ENCODE results near the gene UTF1.

Gene UTF1

DNA sequence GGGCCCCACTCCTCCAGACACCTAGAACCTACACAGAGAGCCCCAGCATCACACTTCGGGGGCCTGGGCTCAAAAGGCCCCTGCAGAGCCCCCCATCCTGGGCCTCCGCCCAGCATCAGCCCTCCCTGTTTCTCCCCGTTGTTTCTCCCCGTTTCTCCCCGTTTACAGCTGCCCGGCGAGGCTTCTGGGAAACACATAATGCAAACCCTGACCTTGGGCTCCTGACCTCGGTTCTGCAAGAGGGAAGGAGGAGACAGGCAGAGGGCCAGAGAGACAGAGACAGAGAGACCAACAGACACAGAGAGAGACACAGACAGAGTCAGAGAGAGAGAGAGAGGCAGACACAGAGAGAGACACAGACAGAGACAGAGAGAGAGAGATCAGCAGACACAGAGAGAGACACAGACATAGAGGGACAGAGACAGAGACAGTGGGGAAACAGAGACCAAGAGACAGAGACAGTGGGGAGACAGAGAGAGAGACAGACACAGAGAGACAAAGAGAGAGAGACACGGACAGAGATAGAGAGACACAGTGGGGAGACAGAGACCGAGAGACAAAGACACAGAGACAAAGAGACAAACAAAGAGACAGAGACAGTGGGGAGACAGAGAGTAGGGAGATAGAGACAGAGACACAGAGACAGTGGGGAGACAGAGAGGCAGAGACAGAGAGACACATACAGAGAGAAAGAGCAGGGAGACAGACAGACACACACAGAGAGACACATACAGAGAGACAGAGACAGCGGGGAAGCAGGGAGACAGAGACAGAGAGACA is 20.1 kb downstream of the UTF1 start:
- Histone ChIP-seq H3K36me3 (ENCODE audit: control insufficient read depth in 1 of 2, insufficient read depth in 2 of 2, low read length in 2 of 2) (no peaks in the 10 kb centered on the region), H2BK12ac (ENCODE audit: low read length) (no peak overlapping the region), H3K4me3 (ENCODE audit: low read depth, low read length) (no peak overlapping the region), H3K18ac (ENCODE audit: low read length) (no peak overlapping the region), H3K23ac (ENCODE audit: low read length) (no peak overlapping the region), H2AFZ (ENCODE audit: insufficient read depth, low read length, poor library complexity) (no peak overlapping the region), H4K91ac (ENCODE audit: low read depth, low read length) (no peak overlapping the region), H3K27ac (ENCODE audit: low read depth, low read length) (no peak overlapping the region), H3K27me3 (ENCODE audit: insufficient read depth, low read length) (no peaks in the 10 kb centered on the region), H4K12ac (ENCODE audit: low read depth, low read length) (no peak overlapping the region), H4K8ac (ENCODE audit: low read depth, low read length) (no peak overlapping the region), H3K14ac (ENCODE audit: low read length) (no peak overlapping the region), H3K9me3 (ENCODE audit: insufficient read depth, low read depth, low read length) (peaks cover 2% of the 10 kb centered on the region), H3K79me1 (ENCODE audit: low read length) (no peaks in the 10 kb centered on the region), H2BK5ac (ENCODE audit: low read depth, low read length, poor library complexity) (no peak overlapping the region), H2AK5ac (ENCODE audit: low read length) (no peak overlapping the region), H2BK120ac (ENCODE audit: insufficient read depth, low read length, poor library complexity) (no peak overlapping the region), H3K79me2 (ENCODE audit: control insufficient read depth, insufficient read depth, low read length, poor library complexity) (no peaks in the 10 kb centered on the region), H3K4me1 (ENCODE audit: control insufficient read depth in 1 of 2, insufficient read depth in 2 of 2, low read length in 2 of 2) (peaks cover 0 to 3% of the 10 kb centered on the region in 2 experiments), H3K9ac (ENCODE audit: low read length) (no peak overlapping the region), H3K4ac (ENCODE audit: low read depth, low read length) (no peak overlapping the region), H3K4me2 (ENCODE audit: low read length) (no peak overlapping the region)
- WGBS (ENCODE audit: extremely low coverage, insufficient coverage, insufficient read length): no CpG with 5 or more reads among the region's 11 CpGs
- DNase-seq: no peak

DNA sequence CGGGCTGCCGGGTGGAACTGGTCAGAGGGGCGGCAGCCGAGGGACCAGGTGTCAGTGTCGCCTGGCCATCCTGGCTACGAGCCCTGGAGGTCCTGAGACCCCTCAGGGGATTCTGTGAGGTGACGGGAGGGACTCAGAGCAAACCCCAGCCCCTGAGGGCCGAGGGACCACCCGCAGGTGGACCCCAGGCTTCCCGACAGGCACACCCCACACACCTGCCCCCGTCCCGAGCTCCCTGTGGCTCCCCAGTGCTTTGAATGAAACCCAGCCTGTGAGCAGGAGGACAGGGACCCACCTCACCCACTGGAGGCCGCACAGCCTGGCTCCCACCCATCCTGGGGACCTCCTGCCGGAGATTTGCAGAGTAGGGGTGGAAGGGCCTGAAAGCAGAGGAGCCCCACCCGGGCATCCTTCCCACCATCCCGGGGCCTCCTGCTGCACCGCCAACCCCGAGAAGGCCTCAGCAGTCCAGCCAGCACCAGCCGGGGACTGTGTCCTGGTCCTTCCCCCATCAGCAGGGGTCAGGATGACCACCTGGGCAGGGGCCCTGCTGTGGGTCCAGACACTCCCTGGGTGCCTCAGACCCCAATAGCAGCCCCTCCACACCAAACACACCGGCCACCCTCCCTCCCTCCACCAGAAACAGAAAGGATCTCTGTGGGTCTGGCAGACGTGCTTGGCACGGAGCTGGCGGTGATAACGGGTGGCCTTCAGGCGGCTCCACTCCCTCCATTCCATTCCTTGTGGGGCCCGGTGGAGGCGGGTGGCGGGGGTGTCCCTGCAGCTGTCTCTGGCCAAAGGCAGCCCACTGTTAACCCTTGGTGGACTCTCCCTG is 21.6 kb downstream of the UTF1 start:
- H3K4me3 ChIP-seq (ENCODE audit: low read depth, low read length): no peak overlapping the region

DNA sequence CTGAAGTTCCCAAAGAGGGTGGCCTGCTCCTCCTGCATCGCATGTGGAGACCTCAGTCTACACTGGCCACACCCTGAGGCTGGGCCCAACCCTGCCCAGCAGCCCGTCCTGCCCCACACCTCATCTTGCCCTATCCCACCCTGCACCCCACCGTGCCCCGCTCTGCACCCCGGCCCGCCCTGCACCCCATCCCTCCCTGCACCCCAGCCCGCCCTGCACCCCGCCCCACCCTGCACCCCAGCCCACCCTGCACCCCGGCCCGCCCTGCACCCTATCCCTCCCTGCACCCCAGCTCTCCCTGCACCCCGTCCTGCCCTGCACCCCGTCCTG is 22.2 kb downstream of the UTF1 start:
- Histone ChIP-seq H3K23ac (ENCODE audit: low read length) (no peak overlapping the region), H3K4me3 (ENCODE audit: low read depth, low read length) (no peak overlapping the region), H4K8ac (ENCODE audit: low read depth, low read length) (no peak overlapping the region), H3K27me3 (ENCODE audit: insufficient read depth, low read length) (no peaks in the 10 kb centered on the region), H3K27ac (ENCODE audit: low read depth, low read length) (no peak overlapping the region), H2BK5ac (ENCODE audit: low read depth, low read length, poor library complexity) (no peak overlapping the region), H4K91ac (ENCODE audit: low read depth, low read length) (no peak overlapping the region), H3K4me2 (ENCODE audit: low read length) (no peak overlapping the region), H2AFZ (ENCODE audit: insufficient read depth, low read length, poor library complexity) (no peak overlapping the region), H4K12ac (ENCODE audit: low read depth, low read length) (no peak overlapping the region), H3K36me3 (ENCODE audit: control insufficient read depth in 1 of 2, insufficient read depth in 2 of 2, low read length in 2 of 2) (no peaks in the 10 kb centered on the region), H2BK120ac (ENCODE audit: insufficient read depth, low read length, poor library complexity) (no peak overlapping the region), H3K79me1 (ENCODE audit: low read length) (no peaks in the 10 kb centered on the region), H3K18ac (ENCODE audit: low read length) (no peak overlapping the region), H2BK12ac (ENCODE audit: low read length) (no peak overlapping the region), H3K14ac (ENCODE audit: low read length) (no peak overlapping the region), H3K79me2 (ENCODE audit: control insufficient read depth, insufficient read depth, low read length, poor library complexity) (no peaks in the 10 kb centered on the region), H3K4ac (ENCODE audit: low read depth, low read length) (no peak overlapping the region), H3K9me3 (ENCODE audit: insufficient read depth, low read depth, low read length) (no peaks in the 10 kb centered on the region), H2AK5ac (ENCODE audit: low read length) (no peak overlapping the region), H3K9ac (ENCODE audit: low read length) (no peak overlapping the region), H3K4me1 (ENCODE audit: control insufficient read depth in 1 of 2, insufficient read depth in 2 of 2, low read length in 2 of 2) (peaks cover 0 to under 1% of the 10 kb centered on the region in 2 experiments)
- DNase-seq: no peak
- no CpG with 5 or more reads among the region's 12 CpGs for WGBS (ENCODE audit: extremely low coverage, insufficient coverage, insufficient read length)

More for the DNA sequence above, 21.6 kb downstream of the UTF1 start:
- H3K4me2 ChIP-seq (ENCODE audit: low read length): no peak overlapping the region
- no peak overlapping the region for H3K23ac ChIP-seq (ENCODE audit: low read length)
- H3K27ac ChIP-seq (ENCODE audit: low read depth, low read length): no peak overlapping the region
- no peaks in the 10 kb centered on the region for H3K27me3 ChIP-seq (ENCODE audit: insufficient read depth, low read length)
- H3K9me3 ChIP-seq (ENCODE audit: insufficient read depth, low read depth, low read length): no peaks in the 10 kb centered on the region
- no peaks in the 10 kb centered on the region for H3K79me1 ChIP-seq (ENCODE audit: low read length)
- no peak overlapping the region for H2AFZ ChIP-seq (ENCODE audit: insufficient read depth, low read length, poor library complexity)
- no peak overlapping the region for H4K12ac ChIP-seq (ENCODE audit: low read depth, low read length)
- no peak overlapping the region for H3K4ac ChIP-seq (ENCODE audit: low read depth, low read length)
- no peak overlapping the region for H2BK5ac ChIP-seq (ENCODE audit: low read depth, low read length, poor library complexity)
- no peak overlapping the region for H2BK12ac ChIP-seq (ENCODE audit: low read length)
- peaks cover 0 to 3% of the 10 kb centered on the region in 2 experiments for H3K4me1 ChIP-seq (ENCODE audit: control insufficient read depth in 1 of 2, insufficient read depth in 2 of 2, low read length in 2 of 2)
- H3K14ac ChIP-seq (ENCODE audit: low read length): no peak overlapping the region
- H2AK5ac ChIP-seq (ENCODE audit: low read length): no peak overlapping the region
- H2BK120ac ChIP-seq (ENCODE audit: insufficient read depth, low read length, poor library complexity): no peak overlapping the region
- no CpG with 5 or more reads among the region's 28 CpGs for WGBS (ENCODE audit: extremely low coverage, insufficient coverage, insufficient read length)
- no peaks in the 10 kb centered on the region for H3K79me2 ChIP-seq (ENCODE audit: control insufficient read depth, insufficient read depth, low read length, poor library complexity)
- no peaks in the 10 kb centered on the region for H3K36me3 ChIP-seq (ENCODE audit: control insufficient read depth in 1 of 2, insufficient read depth in 2 of 2, low read length in 2 of 2)
- H4K91ac ChIP-seq (ENCODE audit: low read depth, low read length): no peak overlapping the region
- no peak for DNase-seq
- H3K9ac ChIP-seq (ENCODE audit: low read length): no peak overlapping the region
- H4K8ac ChIP-seq (ENCODE audit: low read depth, low read length): no peak overlapping the region
- no peak overlapping the region for H3K18ac ChIP-seq (ENCODE audit: low read length)

DNA sequence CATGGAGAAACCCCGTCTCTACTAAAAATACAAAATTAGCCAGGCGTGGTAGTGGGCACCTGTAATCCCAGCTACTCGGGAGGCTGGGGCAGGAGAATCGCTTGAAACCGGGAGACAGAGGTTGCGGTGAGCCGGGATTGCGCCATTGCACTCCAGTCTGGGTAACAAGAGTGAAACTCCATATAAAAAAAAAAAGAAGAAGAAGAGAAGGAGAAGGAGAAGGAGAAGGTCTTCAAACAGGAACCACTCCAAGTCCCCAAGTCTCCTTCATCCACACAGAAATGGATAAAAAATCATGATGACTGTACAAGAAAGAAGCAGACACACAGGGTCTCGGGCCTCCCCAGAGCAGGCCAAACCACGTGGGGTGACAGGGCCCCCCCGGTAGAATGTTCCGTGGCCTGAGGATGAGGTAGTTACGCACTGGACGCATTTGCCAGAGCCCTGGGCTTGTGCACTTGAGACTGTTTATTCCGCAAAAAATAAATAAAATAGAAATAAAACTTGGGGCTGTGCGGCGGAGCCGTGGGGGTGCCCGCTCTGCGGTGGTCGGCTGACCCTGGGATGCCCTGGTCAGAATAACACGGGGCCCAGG is 23.4 kb downstream of the UTF1 start:
- no peak for DNase-seq
- H3K14ac ChIP-seq (ENCODE audit: low read length): no peak overlapping the region
- no peak overlapping the region for H3K4me2 ChIP-seq (ENCODE audit: low read length)
- H4K91ac ChIP-seq (ENCODE audit: low read depth, low read length): no peak overlapping the region
- H3K4ac ChIP-seq (ENCODE audit: low read depth, low read length): no peak overlapping the region
- no peak overlapping the region for H2BK5ac ChIP-seq (ENCODE audit: low read depth, low read length, poor library complexity)
- no peak overlapping the region for H2BK120ac ChIP-seq (ENCODE audit: insufficient read depth, low read length, poor library complexity)
- H3K79me2 ChIP-seq (ENCODE audit: control insufficient read depth, insufficient read depth, low read length, poor library complexity): no peaks in the 10 kb centered on the region
- no peaks in the 10 kb centered on the region for H3K79me1 ChIP-seq (ENCODE audit: low read length)
- H3K4me3 ChIP-seq (ENCODE audit: low read depth, low read length): no peak overlapping the region
- no peak overlapping the region for H3K18ac ChIP-seq (ENCODE audit: low read length)
- H2BK12ac ChIP-seq (ENCODE audit: low read length): no peak overlapping the region
- no peak overlapping the region for H3K9ac ChIP-seq (ENCODE audit: low read length)
- H3K9me3 ChIP-seq (ENCODE audit: insufficient read depth, low read depth, low read length): no peaks in the 10 kb centered on the region
- H3K23ac ChIP-seq (ENCODE audit: low read length): no peak overlapping the region
- H2AK5ac ChIP-seq (ENCODE audit: low read length): no peak overlapping the region
- H3K4me1 ChIP-seq (ENCODE audit: control insufficient read depth in 1 of 2, insufficient read depth in 2 of 2, low read length in 2 of 2): peaks cover 0 to 2% of the 10 kb centered on the region in 2 experiments
- H3K36me3 ChIP-seq (ENCODE audit: control insufficient read depth in 1 of 2, insufficient read depth in 2 of 2, low read length in 2 of 2): no peaks in the 10 kb centered on the region
- no CpG with 5 or more reads among the region's 22 CpGs for WGBS (ENCODE audit: extremely low coverage, insufficient coverage, insufficient read length)
- no peak overlapping the region for H2AFZ ChIP-seq (ENCODE audit: insufficient read depth, low read length, poor library complexity)
- no peak overlapping the region for H4K8ac ChIP-seq (ENCODE audit: low read depth, low read length)
- no peak overlapping the region for H3K27ac ChIP-seq (ENCODE audit: low read depth, low read length)
- no peak overlapping the region for H4K12ac ChIP-seq (ENCODE audit: low read depth, low read length)
- no peaks in the 10 kb centered on the region for H3K27me3 ChIP-seq (ENCODE audit: insufficient read depth, low read length)
